ENCODE data around the gene KCND2. TPM values are rescaled to one million over a fixed set of nuclear protein-coding genes. Genes with fewer than 3 reads are reported as not detected.

KCND2 gene
- total RNA-seq, 2 experiments from 2014 or later: not detected

GRCh38 chr7:120304674-120305073 is 31.7 kb downstream of the KCND2 start:
- no peak overlapping the region for H3K27ac ChIP-seq (ENCODE audit: low read depth, low read length, poor library complexity, severe bottlenecking)
- TF ChIP-seq CTCF (conservative IDR thresholded peaks at IDR 0.05; ENCODE audit: low read length): no peak
- no peak for TF ChIP-seq EZH2phosphoT487 (IDR thresholded peaks at IDR 0.05; ENCODE audit: borderline replicate concordance, low read depth, low read length)

GRCh38 chr7:120307991-120308545 is 35.1 kb downstream of the KCND2 start:
- no peaks in the 10 kb centered on the region for H4K20me1 ChIP-seq (ENCODE audit: insufficient read depth, low read length)
- no peaks in the 10 kb centered on the region for H3K4me1 ChIP-seq (ENCODE audit: insufficient read depth, low read length, poor library complexity, severe bottlenecking)
- no peaks in the 10 kb centered on the region for H3K9me2 ChIP-seq (ENCODE audit: insufficient read depth, low read length)
- no TSS peak for BruUV-seq (replicated peaks)
- no peak overlapping the region for H3K27ac ChIP-seq (ENCODE audit: low read depth, low read length, poor library complexity, severe bottlenecking)
- no peaks in the 10 kb centered on the region for H3K36me3 ChIP-seq (ENCODE audit: insufficient read depth, low read length)
- no peaks in the 10 kb centered on the region for H3K9me3 ChIP-seq (ENCODE audit: low read length)
- H3K4me2 ChIP-seq (ENCODE audit: low read length): no peak overlapping the region
- no peak for TF ChIP-seq EZH2phosphoT487 (IDR thresholded peaks at IDR 0.05; ENCODE audit: borderline replicate concordance, low read depth, low read length)
- no peak for TF ChIP-seq CTCF (conservative IDR thresholded peaks at IDR 0.05; ENCODE audit: low read length)
- intact Hi-C loops (cut with micrococcal nuclease; ENCODE audit: unreplicated experiment): no loop called here
- ChIA-PET POLR2A (no interaction called here), CTCF (ENCODE audit: unreplicated experiment) (no interaction called here)
- no peak overlapping the region for H2AFZ ChIP-seq (ENCODE audit: low read length)
- DNase-seq (ENCODE audit: low spot score): no peak
- H3K4me3 ChIP-seq (ENCODE audit: low read depth, low read length, poor library complexity, severe bottlenecking): no peak overlapping the region
- H3K79me2 ChIP-seq (ENCODE audit: insufficient read depth, low read depth, low read length): no peaks in the 10 kb centered on the region

More at GRCh38 chr7:120304674-120305073, 31.7 kb downstream of the KCND2 start:
- H3K36me3 ChIP-seq (ENCODE audit: insufficient read depth, low read length): no peaks in the 10 kb centered on the region
- no peaks in the 10 kb centered on the region for H3K79me2 ChIP-seq (ENCODE audit: insufficient read depth, low read depth, low read length)
- H3K4me1 ChIP-seq (ENCODE audit: insufficient read depth, low read length, poor library complexity, severe bottlenecking): no peaks in the 10 kb centered on the region
- H3K4me3 ChIP-seq (ENCODE audit: low read depth, low read length, poor library complexity, severe bottlenecking): no peak overlapping the region
- H3K4me2 ChIP-seq (ENCODE audit: low read length): no peak overlapping the region
- ChIA-PET POLR2A (interaction anchor here (0.7 kb wide), 1 partner anchor 321 kb away, joined by 3 read pairs; no protein-coding TSS in a partner anchor), CTCF (ENCODE audit: unreplicated experiment) (no interaction called here)
- no TSS peak for BruUV-seq (replicated peaks)
- DNase-seq (ENCODE audit: low spot score): no peak
- H3K9me3 ChIP-seq (ENCODE audit: low read length): no peaks in the 10 kb centered on the region
- H3K9me2 ChIP-seq (ENCODE audit: insufficient read depth, low read length): no peaks in the 10 kb centered on the region
- intact Hi-C loops (cut with micrococcal nuclease; ENCODE audit: unreplicated experiment): no loop called here
- H4K20me1 ChIP-seq (ENCODE audit: insufficient read depth, low read length): no peaks in the 10 kb centered on the region
- H2AFZ ChIP-seq (ENCODE audit: low read length): no peak overlapping the region

- CTCF ChIA-PET (ENCODE audit: unreplicated experiment): no interaction called here
- Histone ChIP-seq H4K20me1 (ENCODE audit: insufficient read depth, low read length) (no peaks in the 10 kb centered on the region), H3K9me2 (ENCODE audit: insufficient read depth, low read length) (no peaks in the 10 kb centered on the region), H3K4me2 (ENCODE audit: low read length) (no peak overlapping the region), H2AFZ (ENCODE audit: low read length) (no peak overlapping the region), H3K9me3 (ENCODE audit: low read length) (no peaks in the 10 kb centered on the region), H3K4me3 (ENCODE audit: low read depth, low read length, poor library complexity, severe bottlenecking) (no peak overlapping the region), H3K79me2 (ENCODE audit: insufficient read depth, low read depth, low read length) (no peaks in the 10 kb centered on the region), H3K4me1 (ENCODE audit: insufficient read depth, low read length, poor library complexity, severe bottlenecking) (no peaks in the 10 kb centered on the region), H3K36me3 (ENCODE audit: insufficient read depth, low read length) (no peaks in the 10 kb centered on the region), H3K27ac (ENCODE audit: low read depth, low read length, poor library complexity, severe bottlenecking) (no peak overlapping the region)
- TF ChIP-seq EZH2phosphoT487 (IDR thresholded peaks at IDR 0.05; ENCODE audit: borderline replicate concordance, low read depth, low read length): no peak
- no peak for TF ChIP-seq CTCF (conservative IDR thresholded peaks at IDR 0.05; ENCODE audit: low read length)
- POLR2A ChIA-PET: interaction anchor here (0.6 kb wide), 1 partner anchor 138 kb away, joined by 3 read pairs; no protein-coding TSS in a partner anchor
- BruUV-seq (replicated peaks): no TSS peak
- intact Hi-C loops (cut with micrococcal nuclease; ENCODE audit: unreplicated experiment): no loop called here
- no peak for DNase-seq (ENCODE audit: low spot score)
Observed at GRCh38 chr7:120311028-120311788, 38.2 kb downstream of the KCND2 start.
